Activated T-cell treated with anti-CD3 and anti-CD28 coated beads, Interleukin-2, amount 50 U/mL, for 72 hours (primary cell): ENCODE data around the gene AIMP2. TPM values are rescaled to one million over a fixed set of nuclear protein-coding genes. Genes with fewer than 3 reads are reported as not detected.
A peak's percentile ranks its signal among the peaks of the same experiment; 100 is the strongest.
"Not testable (repeated sequence)": the region's sequence is repeated elsewhere in the genome, so short reads cannot be mapped to it uniquely, and the experiment has no call there.

Source experiments
- ATAC-seq, 2 donors: fragments of 150-1000 bp; cut with Tn5 transposase; replicated peaks in 1 of 2; 2 replicates each; pipeline ENCODE4 v1.10.0; 2021; ENCODE audit warnings: moderate library complexity in 2 of 2, mild to moderate bottlenecking in 1 of 2
- DNase-seq, 2 donors: peaks; one replicate each; pipeline ENCODE4 v3.0.0; 2021 to 2022; ENCODE audit warnings: mixed read lengths in 1 of 2
- H3K27ac Mint-ChIP-seq: one replicate; pipeline ENCODE4 v1.8.0; 2022; ENCODE audit warnings: mild to moderate bottlenecking, moderate library complexity, mixed read lengths
- H3K27me3 Mint-ChIP-seq: one replicate; pipeline ENCODE4 v1.8.0; 2022; ENCODE audit warnings: low read depth, mixed read lengths
- H3K36me3 Mint-ChIP-seq, 2 donors: one replicate each; pipeline ENCODE4 v1.8.0; 2022; ENCODE audit warnings: mixed read lengths in 2 of 2, mild to moderate bottlenecking in 1 of 2; ENCODE audit not compliant: insufficient read depth in 2 of 2
- H3K4me1 Mint-ChIP-seq: one replicate; pipeline ENCODE4 v1.8.0; 2022; ENCODE audit warnings: low read depth, mixed read lengths
- H3K4me3 Mint-ChIP-seq, 2 donors: one replicate each; pipeline ENCODE4 v1.8.0; 2022; ENCODE audit warnings: mild to moderate bottlenecking in 2 of 2, mixed read lengths in 2 of 2, moderate library complexity in 2 of 2
- H3K9me3 Mint-ChIP-seq, 2 donors: one replicate each; pipeline ENCODE4 v1.8.0; 2022; ENCODE audit warnings: mixed read lengths in 2 of 2
- total RNA-seq, 2 donors: library from RNA; stranded (reverse); gene quantifications; one replicate each; pipeline ENCODE4 v1.2.3, GENCODE V29; 2022

Gene AIMP2
- 10 to 100 TPM; 42.2 to 49.9 TPM for total RNA-seq

DNA sequence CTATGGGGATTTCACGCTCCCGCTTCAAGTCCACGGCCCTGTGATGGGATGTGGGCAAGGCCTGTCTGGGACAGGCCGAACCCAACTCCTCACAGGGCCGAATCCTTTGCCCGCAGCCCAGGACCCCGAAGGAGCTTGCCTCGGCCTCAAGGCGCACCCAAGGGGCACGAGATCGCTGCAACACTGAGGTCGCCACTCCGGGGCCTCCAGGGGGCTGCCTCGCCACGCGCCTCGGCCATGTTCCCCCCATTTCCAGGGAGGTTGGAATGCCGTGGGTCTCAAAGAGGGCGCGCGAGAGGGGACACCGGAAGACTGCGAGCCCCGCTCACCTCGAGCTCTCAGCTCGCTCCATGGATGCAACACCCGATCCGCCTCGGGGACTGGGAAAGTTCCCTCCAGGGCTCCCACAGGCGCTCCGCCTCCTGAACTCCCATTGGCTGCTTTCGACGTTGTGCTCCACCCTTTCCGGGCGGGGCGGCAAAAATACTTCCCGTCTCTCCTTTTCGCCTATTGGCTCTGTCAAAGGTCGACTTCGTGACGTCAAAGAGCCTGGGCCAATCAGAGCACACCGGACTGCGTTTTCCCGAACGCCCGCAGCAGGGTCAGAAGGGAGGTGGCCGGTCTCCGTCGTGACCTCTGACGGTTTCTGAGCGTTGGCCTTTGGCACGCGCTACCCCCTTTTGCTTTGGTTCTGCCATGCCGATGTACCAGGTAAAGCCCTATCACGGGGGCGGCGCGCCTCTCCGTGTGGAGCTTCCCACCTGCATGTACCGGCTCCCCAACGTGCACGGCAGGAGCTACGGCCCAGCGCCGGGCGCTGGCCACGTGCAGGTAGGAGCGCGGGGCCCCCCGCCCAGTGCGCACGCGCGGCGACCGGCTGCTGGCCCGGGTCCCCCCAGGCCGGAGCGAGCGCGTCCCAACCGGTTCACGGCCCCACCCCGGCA is at the start of gene AIMP2, which contains the start of gene PMS2:
AIMP2 (plus strand) TSS at position 605 of the 944 bp plus-strand sequence; CDS start at position 697, 92 bp downstream.
PMS2 (minus strand) TSS at position 382 of the 944 bp plus-strand sequence; CDS start at position 352, 30 bp downstream.
- Mint-ChIP-seq H3K9me3 (no peaks in the 10 kb centered on the region), H3K27ac (peak within 1 kb of the TSS; percentile 95), H3K4me3 (peak within 1 kb of the TSS; percentile 89 to 92), H3K4me1 (peaks cover 44% of the 10 kb centered on the region), H3K36me3 (peaks cover 2 to 7% of the 10 kb centered on the region in 2 donors), H3K27me3 (no peaks in the 10 kb centered on the region)
- ATAC-seq (peak; percentile 93 to 94), DNase-seq (peak; percentile 98)

- ATAC-seq, H3K4me1 Mint-ChIP-seq, H3K27ac Mint-ChIP-seq, H3K9me3 Mint-ChIP-seq, H3K27me3 Mint-ChIP-seq, H3K4me3 Mint-ChIP-seq, DNase-seq, H3K36me3 Mint-ChIP-seq: not testable (repeated sequence)
These were observed 45.9 kb upstream of the AIMP2 start for GRCh38 chr7:5963205-5963604.

DNA sequence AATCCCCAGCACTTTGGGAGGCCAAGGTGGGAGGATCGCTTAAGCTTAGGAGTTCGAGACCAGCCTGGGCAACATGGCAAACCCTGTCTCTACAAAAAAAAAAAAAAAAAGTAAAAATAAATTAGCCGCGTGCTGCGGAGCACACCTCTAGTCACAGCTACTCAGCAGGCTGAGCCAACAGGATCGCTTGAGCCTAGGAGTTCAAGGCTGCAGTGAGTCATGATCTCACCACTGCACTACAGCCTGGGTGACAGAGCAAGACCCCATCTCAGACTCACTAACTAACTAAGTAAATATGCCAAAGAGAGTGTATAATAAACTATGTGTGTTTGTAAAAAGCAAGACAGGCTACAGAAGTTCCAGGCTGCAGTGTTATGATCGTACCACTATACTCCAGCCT is 45.3 kb upstream of the AIMP2 start:
- H3K4me3 Mint-ChIP-seq, H3K27ac Mint-ChIP-seq: not testable (repeated sequence)

DNA sequence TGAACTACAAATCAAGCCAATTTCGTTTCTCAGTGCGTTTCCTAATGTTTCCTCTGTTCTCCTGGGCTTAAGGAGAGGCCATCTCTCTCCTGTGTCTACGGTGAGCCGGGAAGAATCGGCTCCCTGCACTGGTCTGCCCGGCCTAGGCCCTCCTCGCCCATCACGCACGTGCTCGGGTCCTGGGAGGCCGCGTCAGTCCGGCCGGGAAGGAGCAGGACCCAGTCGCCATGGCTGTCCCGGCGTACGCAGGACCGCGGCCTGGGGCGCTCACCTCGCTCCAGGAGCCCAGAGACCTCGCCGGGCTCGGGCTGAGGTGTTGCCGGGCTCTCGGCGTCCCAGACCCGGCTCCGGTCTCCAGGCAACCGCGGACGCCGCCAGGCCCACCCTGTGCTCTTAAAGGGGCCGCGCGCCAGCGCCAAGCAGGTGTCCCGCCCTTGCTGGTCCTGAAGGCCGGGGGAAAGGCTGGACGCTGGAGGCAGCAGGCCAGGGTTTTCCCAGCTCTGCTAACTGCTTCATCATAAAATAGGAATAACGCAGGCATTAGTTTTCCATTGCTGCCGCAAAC is 38.6 kb upstream of the AIMP2 start, which contains the start of gene RSPH10B:
RSPH10B (minus strand) TSS at position 343 of the 565 bp plus-strand sequence. CDS start 3,573 bp downstream, outside the sequence.
- H3K36me3 Mint-ChIP-seq, H3K9me3 Mint-ChIP-seq, H3K4me1 Mint-ChIP-seq, H3K27ac Mint-ChIP-seq, ATAC-seq, DNase-seq, H3K27me3 Mint-ChIP-seq, H3K4me3 Mint-ChIP-seq: not testable (repeated sequence)

More for the DNA sequence above, 45.3 kb upstream of the AIMP2 start:
- not testable (repeated sequence) for H3K36me3 Mint-ChIP-seq, DNase-seq, H3K4me1 Mint-ChIP-seq, H3K27me3 Mint-ChIP-seq, H3K9me3 Mint-ChIP-seq, ATAC-seq

GRCh38 chr7:5973580-5973979 is 35.5 kb upstream of the AIMP2 start:
- not testable (repeated sequence) for H3K9me3 Mint-ChIP-seq, DNase-seq, H3K4me1 Mint-ChIP-seq, ATAC-seq, H3K4me3 Mint-ChIP-seq, H3K27ac Mint-ChIP-seq, H3K36me3 Mint-ChIP-seq, H3K27me3 Mint-ChIP-seq

DNA sequence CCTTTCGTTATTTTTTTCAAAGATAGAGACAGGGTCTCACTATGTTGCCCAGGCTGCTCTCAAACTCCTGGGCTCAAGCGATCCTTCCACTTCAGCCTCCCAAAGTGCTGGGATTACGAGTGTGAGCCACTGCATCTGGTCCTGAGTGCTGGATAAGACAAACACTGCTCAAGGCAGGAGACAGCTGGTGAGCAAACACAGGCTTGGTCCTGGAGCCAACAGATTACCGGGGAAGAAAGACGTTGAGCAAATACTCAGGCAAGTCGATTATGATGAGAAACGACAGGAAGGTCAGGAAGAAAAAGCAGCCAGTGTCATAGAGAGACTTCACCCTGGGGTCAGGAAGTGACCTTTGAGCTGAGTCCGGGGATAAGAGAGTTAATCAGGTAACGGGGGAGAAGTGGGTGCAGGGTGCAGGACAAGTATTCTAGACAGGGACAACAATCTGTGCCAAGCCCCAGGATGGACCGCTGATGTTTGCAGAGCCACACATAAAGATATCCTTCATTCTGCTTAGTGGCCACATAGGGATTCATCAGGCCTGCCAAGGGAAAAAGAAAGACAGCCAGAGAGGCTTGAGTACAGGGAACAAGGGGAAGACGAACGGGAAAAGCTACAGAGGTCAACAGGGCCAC is 29.3 kb upstream of the AIMP2 start:
- H3K36me3 Mint-ChIP-seq, H3K9me3 Mint-ChIP-seq, ATAC-seq, DNase-seq, H3K27me3 Mint-ChIP-seq, H3K4me1 Mint-ChIP-seq, H3K27ac Mint-ChIP-seq, H3K4me3 Mint-ChIP-seq: not testable (repeated sequence)

- H3K36me3 Mint-ChIP-seq: peaks cover 6 to 13% of the 10 kb centered on the region in 2 donors
These were observed 22.0 kb upstream of the AIMP2 start for GRCh38 chr7:5987061-5987460.

DNA sequence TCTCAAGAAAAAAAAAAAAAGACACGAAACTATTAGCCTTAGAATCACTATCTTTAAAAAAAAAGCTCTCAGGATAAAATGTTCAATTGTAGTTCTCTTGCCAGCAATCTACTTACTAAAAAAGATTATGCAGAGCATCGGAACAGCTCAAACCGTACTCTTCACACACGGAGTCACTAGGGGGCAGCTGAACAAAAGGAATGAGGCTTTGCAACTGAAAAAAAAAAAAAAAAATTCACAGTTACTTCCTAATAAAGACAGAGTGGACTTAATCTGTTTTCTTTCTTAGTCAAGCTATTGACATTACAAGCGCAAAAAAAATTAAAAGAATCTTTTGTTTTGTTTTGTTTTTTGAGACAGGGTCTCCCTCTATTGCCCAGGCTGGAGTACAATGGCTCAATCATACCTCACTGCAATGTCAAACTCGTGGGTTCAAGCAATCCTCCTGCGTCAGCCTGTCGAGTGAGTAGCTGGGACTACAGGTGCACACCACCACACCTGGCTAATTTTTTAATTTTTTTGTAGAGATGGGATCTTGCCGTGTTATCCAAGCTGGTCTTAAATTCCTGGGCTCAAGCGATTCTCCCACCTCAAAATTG is 11.8 kb upstream of the AIMP2 start:
- H3K4me1 Mint-ChIP-seq: no peaks in the 10 kb centered on the region
- H3K27me3 Mint-ChIP-seq: no peaks in the 10 kb centered on the region
- peaks cover 8 to 29% of the 10 kb centered on the region in 2 donors for H3K36me3 Mint-ChIP-seq
- H3K4me3 Mint-ChIP-seq: no peak overlapping the region
- no peaks in the 10 kb centered on the region for H3K9me3 Mint-ChIP-seq
- H3K27ac Mint-ChIP-seq: no peak overlapping the region
- DNase-seq (peak; percentile 41 to 42), ATAC-seq (peak; percentile 43 to 53)

More at GRCh38 chr7:5987061-5987460, 22.0 kb upstream of the AIMP2 start:
- ATAC-seq, H3K27me3 Mint-ChIP-seq, H3K27ac Mint-ChIP-seq, H3K4me3 Mint-ChIP-seq, H3K4me1 Mint-ChIP-seq, H3K9me3 Mint-ChIP-seq, DNase-seq: not testable (repeated sequence)

- Mint-ChIP-seq H3K27ac (peak overlapping the region; percentile 82), H3K27me3 (no peaks in the 10 kb centered on the region), H3K4me1 (peaks cover 36% of the 10 kb centered on the region), H3K36me3 (peaks cover 4 to 5% of the 10 kb centered on the region in 2 donors), H3K9me3 (no peaks in the 10 kb centered on the region), H3K4me3 (peak overlapping the region; percentile 72 to 89)
- DNase-seq (no peak), ATAC-seq (no peak)
These were observed 1.7 kb upstream of the AIMP2 start for GRCh38 chr7:6007386-6007785.

- H3K27ac Mint-ChIP-seq: peak overlapping the region; percentile 82
- peak overlapping the region; percentile 72 to 89 for H3K4me3 Mint-ChIP-seq
- not testable (repeated sequence) for H3K9me3 Mint-ChIP-seq, H3K27me3 Mint-ChIP-seq, DNase-seq, H3K36me3 Mint-ChIP-seq, ATAC-seq
- peaks cover 42% of the 10 kb centered on the region for H3K4me1 Mint-ChIP-seq
These were observed 1.1 kb upstream of the AIMP2 start for GRCh38 chr7:6007835-6008590.

GRCh38 chr7:6010370-6010769 is 1.3 kb downstream of the AIMP2 start:
- not testable (repeated sequence) for DNase-seq, H3K9me3 Mint-ChIP-seq, H3K27me3 Mint-ChIP-seq, ATAC-seq
- Mint-ChIP-seq H3K27ac (peak overlapping the region; percentile 95), H3K4me1 (peaks cover 56% of the 10 kb centered on the region), H3K4me3 (peak overlapping the region; percentile 89 to 92), H3K36me3 (peaks cover 6 to 13% of the 10 kb centered on the region in 2 donors)

DNA sequence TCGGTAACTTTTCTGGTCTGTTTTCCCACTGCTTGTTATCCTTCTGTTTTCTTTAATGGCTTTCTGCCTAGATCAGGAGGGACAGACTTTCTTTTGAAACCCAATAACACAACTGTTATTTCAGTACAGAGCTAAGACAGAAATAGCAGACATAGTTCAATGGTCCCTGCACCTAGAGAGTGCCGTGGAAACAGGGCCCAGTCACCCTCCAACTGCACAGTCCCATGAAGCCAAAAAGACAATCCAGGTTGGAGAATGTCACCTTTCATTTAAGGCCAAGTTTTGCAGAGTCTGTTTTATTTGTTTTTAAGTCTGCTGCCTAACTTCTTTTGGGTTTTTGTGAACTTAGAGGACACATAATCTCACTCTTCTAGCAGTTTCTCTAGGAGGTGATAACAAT is 2.5 kb downstream of the AIMP2 start:
- ATAC-seq (no peak), DNase-seq (no peak)
- peak overlapping the region; percentile 95 for H3K27ac Mint-ChIP-seq
- peaks cover 68% of the 10 kb centered on the region for H3K4me1 Mint-ChIP-seq
- peak overlapping the region; percentile 89 to 92 for H3K4me3 Mint-ChIP-seq
- no peaks in the 10 kb centered on the region for H3K27me3 Mint-ChIP-seq
- peaks cover 8 to 22% of the 10 kb centered on the region in 2 donors for H3K36me3 Mint-ChIP-seq
- H3K9me3 Mint-ChIP-seq: no peaks in the 10 kb centered on the region
